ENCODE measurements around the gene GTF2A1. TPM values are rescaled to one million over a fixed set of nuclear protein-coding genes. Genes with fewer than 3 reads are reported as not detected.

GTF2A1 gene
- total RNA-seq, 1 experiment from 2014 or later: 34.4 TPM

- no TSS peak for BruUV-seq (replicated peaks)
- intact Hi-C loops (cut with micrococcal nuclease; ENCODE audit: unreplicated experiment): loop anchor here (10.0 kb wide), 1 partner anchor 221 kb away; the partner anchor contains the start of gene TSHR
These were observed 44.5 kb downstream of the GTF2A1 start for GRCh38 chr14:81176241-81176640.

GRCh38 chr14:81172881-81173280 lies 47.9 kb downstream of the GTF2A1 start:
- no peak for ATAC-seq
- Histone ChIP-seq H3K27ac (ENCODE audit: low read length) (no peak overlapping the region), H3K4me3 (ENCODE audit: low read depth in 2 of 2, low read length in 2 of 2) (no peak overlapping the region), H3K27me3 (ENCODE audit: control insufficient read depth, insufficient read depth, low read length) (no peaks in the 10 kb centered on the region), H3K9me3 (ENCODE audit: control insufficient read depth, insufficient read depth, low read depth, low read length) (no peaks in the 10 kb centered on the region), H3K36me3 (ENCODE audit: control insufficient read depth, insufficient read depth, low read length) (no peaks in the 10 kb centered on the region), H3K4me1 (ENCODE audit: control insufficient read depth, insufficient read depth, low read length) (no peaks in the 10 kb centered on the region; the same call in 1 of the 2 replicates)
- CTCF ChIA-PET: no interaction called here
- in situ Hi-C loops (cut with HindIII; ENCODE audit: low pct_unique_long_range_greater_than_20kb, low sequenced_read_pairs) (no loop called here), intact Hi-C loops (cut with micrococcal nuclease; ENCODE audit: unreplicated experiment) (loop anchor here (10.0 kb wide), 1 partner anchor 218 kb away; the partner anchor contains the start of gene TSHR)
- no peak for DNase-seq (ENCODE audit: low read depth, low spot score)
- TF ChIP-seq REST (IDR thresholded peaks at IDR 0.05; ENCODE audit: insufficient read depth in 1 of 2, low read depth in 2 of 2, low read length in 1 of 2) (no peak), CTCF (IDR thresholded peaks at IDR 0.05) (no peak), SIN3A (IDR thresholded peaks at IDR 0.05; ENCODE audit: borderline replicate concordance, insufficient read depth, low read depth, low read length) (no peak), POLR2AphosphoS5 (IDR thresholded peaks at IDR 0.05; ENCODE audit: low read depth, low read length) (no peak), TCF7L2 (IDR thresholded peaks at IDR 0.05; ENCODE audit: low read depth, low read length) (no peak)
- POLR2A ChIA-PET: no interaction called here
- no TSS peak for BruUV-seq (replicated peaks)

More at GRCh38 chr14:81176241-81176640, 44.5 kb downstream of the GTF2A1 start:
- DNase-seq (ENCODE audit: low read depth, low spot score) (no peak), ATAC-seq (no peak)
- H3K36me3 ChIP-seq (ENCODE audit: control insufficient read depth, insufficient read depth, low read length): peaks cover 3% of the 10 kb centered on the region; the same call in 1 of the 2 replicates
- H3K4me3 ChIP-seq (ENCODE audit: low read depth in 2 of 2, low read length in 2 of 2): no peak overlapping the region
- H3K27me3 ChIP-seq (ENCODE audit: control insufficient read depth, insufficient read depth, low read length): no peaks in the 10 kb centered on the region
- ChIA-PET CTCF (no interaction called here), POLR2A (no interaction called here)
- TF ChIP-seq TCF7L2 (IDR thresholded peaks at IDR 0.05; ENCODE audit: low read depth, low read length): no peak
- TF ChIP-seq CTCF (IDR thresholded peaks at IDR 0.05): no peak
- no peak for TF ChIP-seq SIN3A (IDR thresholded peaks at IDR 0.05; ENCODE audit: borderline replicate concordance, insufficient read depth, low read depth, low read length)
- TF ChIP-seq REST (IDR thresholded peaks at IDR 0.05; ENCODE audit: insufficient read depth in 1 of 2, low read depth in 2 of 2, low read length in 1 of 2): no peak
- H3K4me1 ChIP-seq (ENCODE audit: control insufficient read depth, insufficient read depth, low read length): no peaks in the 10 kb centered on the region; the same call in 1 of the 2 replicates
- no peak overlapping the region for H3K27ac ChIP-seq (ENCODE audit: low read length)
- in situ Hi-C loops (cut with HindIII; ENCODE audit: low pct_unique_long_range_greater_than_20kb, low sequenced_read_pairs): no loop called here
- H3K9me3 ChIP-seq (ENCODE audit: control insufficient read depth, insufficient read depth, low read depth, low read length): no peaks in the 10 kb centered on the region

Measured in Panc1 (cell line).